A549 (cell line): ENCODE data around the gene PXDN. TPM values are rescaled to one million over a fixed set of nuclear protein-coding genes. Genes with fewer than 3 reads are reported as not detected.

Experiments used
- ATAC-seq, 2 experiments: fragments of 200-7000 bp in 1 of 2; fragments of >200 bp in 1 of 2; cut with Nextera tagmentation in 1 of 2; cut with Tn5 transposase in 1 of 2; 3 replicates each; pipeline versions ENCODE4 v1.8.0 to v1.9.1; 2018 to 2020; ENCODE audit warnings: mild to moderate bottlenecking in 1 of 2, moderate library complexity in 1 of 2
- CTCF ChIA-PET: fragments of 300-600 bp; sonication (Branson Sonifier 250); formaldehyde crosslinking; extraction: SDS; loops from one replicate; lab custom pipeline; 2021; ENCODE audit warnings: antibody characterized with exemption, inconsistent platforms; lab: Yijun Ruan, JAX
- POLR2A ChIA-PET: fragments of 350-600 bp; formaldehyde crosslinking; extraction: SDS; loops from one replicate; lab custom pipeline; 2021; ENCODE audit warnings: antibody characterized with exemption, inconsistent platforms; lab: Yijun Ruan, JAX
- DNase-seq, 2 experiments: peaks; one replicate each; pipeline versions ENCODE4 v3.0.0 to v3.0.0-alpha.2; 2011 to 2016; ENCODE audit warnings: low read depth in 1 of 2, low spot score in 1 of 2
- FAIRE-seq: peaks from 2 replicates; lab custom pipeline; 2011; peaks lifted over from hg19 to GRCh38; lab: Jason Lieb, UNC
- H3K27ac ChIP-seq, 2 experiments: fragments of >200 bp; sonication (Bioruptor Twin); formaldehyde crosslinking; 3 replicates each; pipeline ENCODE4 v1.5.1; 2016 to 2017
- H3K4me1 ChIP-seq: fragments of >200 bp; sonication (Bioruptor Twin); formaldehyde crosslinking; 3 replicates; pipeline ENCODE4 v1.6.1; 2016
- H3K4me2 ChIP-seq: fragments of >200 bp; sonication (Bioruptor Twin); formaldehyde crosslinking; 3 replicates; pipeline ENCODE4 v1.6.1; 2016
- H3K4me3 ChIP-seq: fragments of >200 bp; sonication (Bioruptor Twin); formaldehyde crosslinking; 3 replicates; pipeline ENCODE4 v1.5.1; 2016
- H3K9me3 ChIP-seq: fragments of >200 bp; sonication (Bioruptor Twin); formaldehyde crosslinking; 3 replicates; pipeline ENCODE4 v1.6.1; 2016
- BHLHE40 ChIP-seq: IDR thresholded peaks from 2 replicates; pipeline ENCODE4 v1.6.1; 2012; ENCODE audit warnings: low read depth, low read length, inconsistent platforms
- CEBPB ChIP-seq, 2 experiments: fragments of >200 bp in 1 of 2; sonication (Bioruptor Twin) in 1 of 2; formaldehyde crosslinking in 1 of 2; IDR thresholded peaks; 2 replicates each; pipeline ENCODE4 v1.6.1; 2012 to 2016
- EHF ChIP-seq: fragments of 250-450 bp; sonication (Bioruptor Pico); IDR thresholded peaks from 2 replicates; pipeline ENCODE4 v1.5.0; 2020; ENCODE audit warnings: mild to moderate bottlenecking
- HDAC2 ChIP-seq: fragments of 200-600 bp; sonication (generic); IDR thresholded peaks from 2 replicates; pipeline ENCODE4 v1.6.1; 2016
- HOXA7 ChIP-seq: fragments of 250-450 bp; sonication (Bioruptor Pico); IDR thresholded peaks from 2 replicates; pipeline ENCODE4 v1.5.0; 2020; ENCODE audit warnings: mild to moderate bottlenecking, moderate library complexity
- HOXB5 ChIP-seq: fragments of 250-450 bp; sonication (Bioruptor Pico); IDR thresholded peaks from 2 replicates; pipeline ENCODE4 v1.5.0; 2020; ENCODE audit warnings: mild to moderate bottlenecking, moderate library complexity
- JUN ChIP-seq, 2 experiments: fragments of >200 bp; sonication (Bioruptor Twin); formaldehyde crosslinking; IDR thresholded peaks; 2 replicates in 1 of 2; 3 replicates in 1 of 2; pipeline ENCODE4 v1.6.1; 2016 to 2017
- JUNB ChIP-seq: fragments of >200 bp; sonication (Bioruptor Twin); formaldehyde crosslinking; IDR thresholded peaks from 2 replicates; pipeline ENCODE4 v1.6.1; 2016
- KDM1A ChIP-seq: fragments of 200-600 bp; sonication (generic); IDR thresholded peaks from 2 replicates; pipeline ENCODE4 v1.6.1; 2016; ENCODE audit warnings: low read depth, mild to moderate bottlenecking
- MYC ChIP-seq: IDR thresholded peaks from 2 replicates; pipeline ENCODE4 v1.6.1; 2012; ENCODE audit warnings: mild to moderate bottlenecking, inconsistent platforms, low read length, improper control_type of control experiment, borderline replicate concordance
- NPAS2 ChIP-seq: fragments of 250-450 bp; sonication (Bioruptor Pico); IDR thresholded peaks from 2 replicates; pipeline ENCODE4 v1.8.0; 2022; ENCODE audit warnings: mild to moderate bottlenecking, moderate library complexity, borderline replicate concordance
- NR3C1 ChIP-seq: fragments of >200 bp; sonication (Bioruptor Twin); formaldehyde crosslinking; IDR thresholded peaks from 3 replicates; pipeline ENCODE4 v1.6.1; 2017
- PHF8 ChIP-seq: fragments of 200-600 bp; sonication (generic); IDR thresholded peaks from 2 replicates; pipeline ENCODE4 v1.6.1; 2016; ENCODE audit warnings: low read depth, mild to moderate bottlenecking, antibody characterized with exemption, moderate library complexity, borderline replicate concordance
- POLR2A ChIP-seq: IDR thresholded peaks from 2 replicates; pipeline ENCODE4 v1.6.1; 2012; ENCODE audit warnings: mild to moderate bottlenecking, low read length
- POLR2AphosphoS2 ChIP-seq: conservative IDR thresholded peaks from 2 replicates; pipeline ENCODE4 v1.6.1; 2012; ENCODE audit warnings: low read length, improper control_type of control experiment, inconsistent platforms
- TP53 ChIP-seq: fragments of 250-450 bp; sonication (Bioruptor Pico); IDR thresholded peaks from 2 replicates; pipeline ENCODE4 v1.5.0; 2021; ENCODE audit warnings: mild to moderate bottlenecking, moderate library complexity
- ZFP36 ChIP-seq: fragments of 450-650 bp; IDR thresholded peaks from 2 replicates; pipeline ENCODE4 v1.6.1; 2014; ENCODE audit warnings: borderline replicate concordance; ENCODE audit not compliant: partially characterized antibody
- ZNF302 ChIP-seq: fragments of 250-450 bp; sonication (Bioruptor Pico); IDR thresholded peaks from 2 replicates; pipeline ENCODE4 v1.9.0; 2021; ENCODE audit warnings: inconsistent platforms, mild to moderate bottlenecking, moderate library complexity
- ZSCAN20 ChIP-seq: fragments of 250-450 bp; sonication (Bioruptor Pico); IDR thresholded peaks from 2 replicates; pipeline ENCODE4 v1.8.0; 2022; ENCODE audit warnings: mild to moderate bottlenecking, moderate library complexity
- WGBS: methylation state at CpG from one replicate; pipeline ENCODE4 v1.1.6; 2017; ENCODE audit errors: missing lambda C conversion rate; 5-methylcytosine and 5-hydroxymethylcytosine counted together
- polyA plus RNA-seq, 4 experiments: library from polyadenylated mRNA; depleted of rRNA in 3 of 4; stranded (reverse); fragments of >200 nt; fragmentation: RNase III in 1 of 4; extraction: RNeasy Plus Mini Kit Qiagen cat#74134 plus additional on column Dnase treatment in 1 of 4; gene quantifications; 2 replicates in 3 of 4; 3 replicates in 1 of 4; pipeline ENCODE4 v1.2.3, GENCODE V29; 2011 to 2017
- TF ChIP-seq, protein P1 (sequence below): fragments of >200 bp; sonication (Bioruptor Twin); formaldehyde crosslinking; IDR thresholded peaks from 3 replicates; pipeline ENCODE4 v1.5.1; 2016
- TF ChIP-seq, protein P2 (sequence below): IDR thresholded peaks from 2 replicates; pipeline ENCODE4 v1.6.1; 2012
- TF ChIP-seq, protein P3 (sequence below): fragments of 150-350 bp; IDR thresholded peaks from 2 replicates; pipeline ENCODE4 v1.6.1; 2014; ENCODE audit warnings: low read depth, mild to moderate bottlenecking, low read length
- TF ChIP-seq, protein P4 (sequence below): IDR thresholded peaks from 2 replicates; pipeline ENCODE4 v1.6.1; 2012
- TF ChIP-seq, protein P5 (sequence below): fragments of 200-600 bp; sonication (generic); IDR thresholded peaks from 2 replicates; pipeline ENCODE4 v1.6.1; 2016; ENCODE audit warnings: antibody characterized with exemption, mild to moderate bottlenecking, moderate library complexity

Gene PXDN
- polyA plus RNA-seq, 2 of the 4 experiments (the other 2 are of a cell fraction) = 3.7 to 7.3 TPM

DNA sequence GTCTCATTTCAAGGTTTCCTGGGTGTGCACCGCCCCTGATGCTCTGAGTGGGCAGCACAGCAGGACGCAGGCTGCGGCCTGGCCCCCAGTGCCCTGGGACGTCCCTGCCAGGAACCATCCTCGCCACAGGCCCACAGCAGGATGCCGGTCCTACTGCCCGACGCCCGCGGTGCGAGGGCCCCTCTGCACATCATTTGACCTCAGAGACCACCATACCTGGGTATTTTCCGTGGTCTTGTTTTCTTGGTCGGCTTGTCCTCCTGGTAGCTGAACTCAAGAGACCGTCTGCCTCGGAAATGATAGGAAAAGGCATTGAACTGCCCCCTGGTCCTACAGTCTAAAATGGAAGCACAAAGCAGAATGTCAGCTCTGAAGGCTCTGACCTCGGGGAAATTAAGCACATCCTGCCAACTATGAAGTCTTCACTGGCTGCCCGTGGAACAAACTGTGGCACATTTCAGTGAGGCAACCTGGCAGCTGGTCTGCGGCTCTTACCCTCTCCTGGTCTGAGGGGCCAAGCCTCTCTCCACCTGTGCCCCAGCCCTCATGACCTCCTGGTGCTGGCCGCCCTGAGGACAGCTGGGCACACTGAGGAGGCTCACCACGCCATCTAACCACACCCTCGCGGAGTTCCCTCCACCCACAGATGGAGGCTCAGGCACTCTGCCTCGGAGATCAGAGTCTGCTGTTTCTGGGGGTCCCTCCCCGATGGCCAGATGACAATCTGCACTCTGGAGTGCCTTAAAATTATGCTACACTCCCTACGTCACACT lies 105.0 kb downstream of the PXDN start:
- CTCF ChIA-PET = no interaction called here
- Histone ChIP-seq H3K4me3 (no peak overlapping the region), H3K27ac (no peak overlapping the region), H3K9me3 (no peaks in the 10 kb centered on the region), H3K4me1 (no peaks in the 10 kb centered on the region), H3K4me2 (no peak overlapping the region)
- ATAC-seq = no peak
- no peak for DNase-seq
- WGBS = 70% methylated on average over 25 of the region's 25 CpGs
- POLR2A ChIA-PET = no interaction called here
- no peak for FAIRE-seq
- TF ChIP-seq ZNF302 (no peak), PHF8 (no peak), ZFP36 (no peak)

DNA sequence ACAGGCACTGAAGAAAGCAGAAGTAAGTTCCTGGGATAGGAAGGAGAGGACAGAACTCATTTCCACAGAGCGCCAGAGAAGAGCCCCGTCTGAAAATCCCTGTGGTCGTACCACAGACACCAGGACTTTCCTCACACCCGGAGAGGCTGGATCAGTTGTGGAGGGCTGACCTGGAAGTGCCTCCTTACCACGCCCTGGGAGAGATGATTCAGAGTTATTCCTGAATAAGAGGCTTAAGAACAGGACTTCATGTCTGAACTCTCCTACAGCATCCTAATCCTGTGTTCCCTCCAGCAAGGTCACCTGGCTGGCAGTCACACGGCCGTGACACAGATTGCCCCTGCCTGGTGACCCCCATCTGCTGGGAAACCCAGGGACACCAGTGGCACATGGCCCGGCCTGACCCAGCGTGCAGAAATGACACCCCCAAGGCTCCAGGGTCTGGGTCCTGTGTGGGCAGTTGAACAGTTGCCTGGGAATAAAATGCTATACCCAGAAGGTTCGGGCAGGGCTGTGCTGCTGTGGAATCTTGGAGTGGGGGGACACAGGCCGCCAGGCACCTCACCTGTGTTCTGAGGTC lies 105.9 kb downstream of the PXDN start:
- H3K4me3 ChIP-seq = no peak overlapping the region
- no peak for DNase-seq
- TF ChIP-seq NPAS2 = no peak
- TF ChIP-seq, protein P1, sequence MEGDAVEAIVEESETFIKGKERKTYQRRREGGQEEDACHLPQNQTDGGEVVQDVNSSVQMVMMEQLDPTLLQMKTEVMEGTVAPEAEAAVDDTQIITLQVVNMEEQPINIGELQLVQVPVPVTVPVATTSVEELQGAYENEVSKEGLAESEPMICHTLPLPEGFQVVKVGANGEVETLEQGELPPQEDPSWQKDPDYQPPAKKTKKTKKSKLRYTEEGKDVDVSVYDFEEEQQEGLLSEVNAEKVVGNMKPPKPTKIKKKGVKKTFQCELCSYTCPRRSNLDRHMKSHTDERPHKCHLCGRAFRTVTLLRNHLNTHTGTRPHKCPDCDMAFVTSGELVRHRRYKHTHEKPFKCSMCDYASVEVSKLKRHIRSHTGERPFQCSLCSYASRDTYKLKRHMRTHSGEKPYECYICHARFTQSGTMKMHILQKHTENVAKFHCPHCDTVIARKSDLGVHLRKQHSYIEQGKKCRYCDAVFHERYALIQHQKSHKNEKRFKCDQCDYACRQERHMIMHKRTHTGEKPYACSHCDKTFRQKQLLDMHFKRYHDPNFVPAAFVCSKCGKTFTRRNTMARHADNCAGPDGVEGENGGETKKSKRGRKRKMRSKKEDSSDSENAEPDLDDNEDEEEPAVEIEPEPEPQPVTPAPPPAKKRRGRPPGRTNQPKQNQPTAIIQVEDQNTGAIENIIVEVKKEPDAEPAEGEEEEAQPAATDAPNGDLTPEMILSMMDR = no peak
- TF ChIP-seq, protein P2, sequence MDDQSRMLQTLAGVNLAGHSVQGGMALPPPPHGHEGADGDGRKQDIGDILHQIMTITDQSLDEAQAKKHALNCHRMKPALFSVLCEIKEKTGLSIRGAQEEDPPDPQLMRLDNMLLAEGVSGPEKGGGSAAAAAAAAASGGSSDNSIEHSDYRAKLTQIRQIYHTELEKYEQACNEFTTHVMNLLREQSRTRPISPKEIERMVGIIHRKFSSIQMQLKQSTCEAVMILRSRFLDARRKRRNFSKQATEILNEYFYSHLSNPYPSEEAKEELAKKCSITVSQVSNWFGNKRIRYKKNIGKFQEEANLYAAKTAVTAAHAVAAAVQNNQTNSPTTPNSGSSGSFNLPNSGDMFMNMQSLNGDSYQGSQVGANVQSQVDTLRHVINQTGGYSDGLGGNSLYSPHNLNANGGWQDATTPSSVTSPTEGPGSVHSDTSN = no peak
- no peak for TF ChIP-seq HOXB5 (CRISPR knock-in tag)
- TF ChIP-seq TP53 = no peak
- TF ChIP-seq ZSCAN20 = no peak
- TF ChIP-seq BHLHE40 = no peak
- TF ChIP-seq CEBPB (IDR thresholded peaks at IDR 0.05) = no peak
- no peak for TF ChIP-seq NR3C1
- TF ChIP-seq JUNB = no peak
- TF ChIP-seq, protein P3, sequence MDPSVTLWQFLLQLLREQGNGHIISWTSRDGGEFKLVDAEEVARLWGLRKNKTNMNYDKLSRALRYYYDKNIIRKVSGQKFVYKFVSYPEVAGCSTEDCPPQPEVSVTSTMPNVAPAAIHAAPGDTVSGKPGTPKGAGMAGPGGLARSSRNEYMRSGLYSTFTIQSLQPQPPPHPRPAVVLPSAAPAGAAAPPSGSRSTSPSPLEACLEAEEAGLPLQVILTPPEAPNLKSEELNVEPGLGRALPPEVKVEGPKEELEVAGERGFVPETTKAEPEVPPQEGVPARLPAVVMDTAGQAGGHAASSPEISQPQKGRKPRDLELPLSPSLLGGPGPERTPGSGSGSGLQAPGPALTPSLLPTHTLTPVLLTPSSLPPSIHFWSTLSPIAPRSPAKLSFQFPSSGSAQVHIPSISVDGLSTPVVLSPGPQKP = no peak
- no peak for TF ChIP-seq MYC
- no peak for TF ChIP-seq HOXA7
- TF ChIP-seq POLR2AphosphoS2 = no peak
- no peak for TF ChIP-seq KDM1A
- TF ChIP-seq EHF (CRISPR knock-in tag) = no peak
- ChIA-PET CTCF (no interaction called here), POLR2A (no interaction called here)
- no peak for FAIRE-seq
- H3K4me1 ChIP-seq = no peaks in the 10 kb centered on the region
- no peak overlapping the region for H3K27ac ChIP-seq
- no peak for ATAC-seq
- H3K4me2 ChIP-seq = no peak overlapping the region
- WGBS = 41% methylated on average over 11 of the region's 11 CpGs
- H3K9me3 ChIP-seq = no peaks in the 10 kb centered on the region

DNA sequence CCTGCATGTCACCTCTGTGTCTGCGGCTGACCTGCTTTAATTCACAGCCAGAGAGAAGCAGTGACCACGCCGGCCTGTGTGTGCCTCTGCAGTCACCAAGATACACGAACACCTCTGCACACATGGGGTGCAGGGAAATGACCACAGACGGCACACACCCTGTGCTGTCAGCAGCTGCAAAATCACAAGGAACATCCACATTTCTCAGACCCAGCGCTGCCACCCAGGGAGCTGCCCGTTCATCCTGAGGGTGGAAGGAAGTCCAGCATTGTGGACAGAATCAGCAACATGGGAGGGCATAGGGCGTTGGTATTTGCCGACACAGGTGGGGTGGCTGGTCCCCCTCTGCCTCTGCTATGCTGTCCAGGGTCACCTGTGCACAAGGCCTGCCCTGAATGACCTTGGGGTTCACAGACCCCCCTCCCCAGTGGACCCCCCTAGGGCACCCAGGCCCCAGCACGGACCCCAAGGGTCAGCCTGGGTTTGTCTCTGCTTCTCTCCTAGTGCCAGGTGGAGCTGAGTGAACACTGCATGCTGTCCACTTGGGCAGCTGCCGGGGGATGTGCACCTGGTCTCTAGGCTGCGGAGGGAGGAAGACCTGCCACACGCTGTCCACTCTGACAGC lies 107.4 kb downstream of the PXDN start:
- no peak for TF ChIP-seq POLR2A
- no peak for TF ChIP-seq JUN (IDR thresholded peaks at IDR 0.05)
- no peak for TF ChIP-seq TP53
- TF ChIP-seq HDAC2 = no peak
- TF ChIP-seq, protein P4, sequence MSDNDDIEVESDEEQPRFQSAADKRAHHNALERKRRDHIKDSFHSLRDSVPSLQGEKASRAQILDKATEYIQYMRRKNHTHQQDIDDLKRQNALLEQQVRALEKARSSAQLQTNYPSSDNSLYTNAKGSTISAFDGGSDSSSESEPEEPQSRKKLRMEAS = no peak
- TF ChIP-seq, protein P5, sequence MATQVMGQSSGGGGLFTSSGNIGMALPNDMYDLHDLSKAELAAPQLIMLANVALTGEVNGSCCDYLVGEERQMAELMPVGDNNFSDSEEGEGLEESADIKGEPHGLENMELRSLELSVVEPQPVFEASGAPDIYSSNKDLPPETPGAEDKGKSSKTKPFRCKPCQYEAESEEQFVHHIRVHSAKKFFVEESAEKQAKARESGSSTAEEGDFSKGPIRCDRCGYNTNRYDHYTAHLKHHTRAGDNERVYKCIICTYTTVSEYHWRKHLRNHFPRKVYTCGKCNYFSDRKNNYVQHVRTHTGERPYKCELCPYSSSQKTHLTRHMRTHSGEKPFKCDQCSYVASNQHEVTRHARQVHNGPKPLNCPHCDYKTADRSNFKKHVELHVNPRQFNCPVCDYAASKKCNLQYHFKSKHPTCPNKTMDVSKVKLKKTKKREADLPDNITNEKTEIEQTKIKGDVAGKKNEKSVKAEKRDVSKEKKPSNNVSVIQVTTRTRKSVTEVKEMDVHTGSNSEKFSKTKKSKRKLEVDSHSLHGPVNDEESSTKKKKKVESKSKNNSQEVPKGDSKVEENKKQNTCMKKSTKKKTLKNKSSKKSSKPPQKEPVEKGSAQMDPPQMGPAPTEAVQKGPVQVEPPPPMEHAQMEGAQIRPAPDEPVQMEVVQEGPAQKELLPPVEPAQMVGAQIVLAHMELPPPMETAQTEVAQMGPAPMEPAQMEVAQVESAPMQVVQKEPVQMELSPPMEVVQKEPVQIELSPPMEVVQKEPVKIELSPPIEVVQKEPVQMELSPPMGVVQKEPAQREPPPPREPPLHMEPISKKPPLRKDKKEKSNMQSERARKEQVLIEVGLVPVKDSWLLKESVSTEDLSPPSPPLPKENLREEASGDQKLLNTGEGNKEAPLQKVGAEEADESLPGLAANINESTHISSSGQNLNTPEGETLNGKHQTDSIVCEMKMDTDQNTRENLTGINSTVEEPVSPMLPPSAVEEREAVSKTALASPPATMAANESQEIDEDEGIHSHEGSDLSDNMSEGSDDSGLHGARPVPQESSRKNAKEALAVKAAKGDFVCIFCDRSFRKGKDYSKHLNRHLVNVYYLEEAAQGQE = no peak
- POLR2A ChIA-PET = no interaction called here
- DNase-seq (no peak), FAIRE-seq (no peak), ATAC-seq (peak in 1 of 2 experiments; percentile 14; a peak in 2 of 6 replicates)
- no peak overlapping the region for H3K4me2 ChIP-seq
- CTCF ChIA-PET = no interaction called here
- peaks cover 8% of the 10 kb centered on the region; the same call in 2 of the 3 replicates for H3K4me1 ChIP-seq
- H3K4me3 ChIP-seq = no peak overlapping the region
- H3K27ac ChIP-seq = no peak overlapping the region
- H3K9me3 ChIP-seq = no peaks in the 10 kb centered on the region
- WGBS = 32% methylated on average over 10 of the region's 13 CpGs
